Measurements from ENCODE around the gene CYP19A1. TPM values are rescaled to one million over a fixed set of nuclear protein-coding genes. Genes with fewer than 3 reads are reported as not detected.

CYP19A1 gene
- total RNA-seq, 1 donor from 2014 or later: not detected

DNA sequence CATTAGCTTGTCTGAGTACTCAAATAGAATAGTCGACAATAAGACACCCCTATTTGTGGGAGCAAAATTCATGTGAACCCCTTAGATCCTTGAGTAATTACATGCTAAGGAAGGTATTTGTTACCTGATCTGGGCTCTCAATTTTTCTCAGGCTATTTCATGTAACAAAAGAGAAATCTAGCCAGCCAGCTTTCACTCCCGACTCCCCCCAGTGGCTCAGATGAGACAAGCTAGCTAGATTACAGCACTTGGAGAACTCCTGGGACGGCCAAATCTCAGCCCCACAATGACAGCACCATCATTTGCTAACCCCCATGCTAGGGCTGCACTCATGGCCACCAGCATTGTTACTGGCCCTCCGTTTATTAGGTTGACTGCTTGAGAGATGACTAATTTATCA is 44.4 kb upstream of the CYP19A1 start:
- no peak for DNase-seq (ENCODE audit: low spot score in 2 of 2, unreplicated experiment in 2 of 2)
- H3K36me3 Mint-ChIP-seq: no peaks in the 10 kb centered on the region
- no peaks in the 10 kb centered on the region for H3K9me3 Mint-ChIP-seq
- no peaks in the 10 kb centered on the region for H3K4me1 Mint-ChIP-seq
- no peak overlapping the region for H3K4me3 Mint-ChIP-seq
- TF ChIP-seq, protein P1, sequence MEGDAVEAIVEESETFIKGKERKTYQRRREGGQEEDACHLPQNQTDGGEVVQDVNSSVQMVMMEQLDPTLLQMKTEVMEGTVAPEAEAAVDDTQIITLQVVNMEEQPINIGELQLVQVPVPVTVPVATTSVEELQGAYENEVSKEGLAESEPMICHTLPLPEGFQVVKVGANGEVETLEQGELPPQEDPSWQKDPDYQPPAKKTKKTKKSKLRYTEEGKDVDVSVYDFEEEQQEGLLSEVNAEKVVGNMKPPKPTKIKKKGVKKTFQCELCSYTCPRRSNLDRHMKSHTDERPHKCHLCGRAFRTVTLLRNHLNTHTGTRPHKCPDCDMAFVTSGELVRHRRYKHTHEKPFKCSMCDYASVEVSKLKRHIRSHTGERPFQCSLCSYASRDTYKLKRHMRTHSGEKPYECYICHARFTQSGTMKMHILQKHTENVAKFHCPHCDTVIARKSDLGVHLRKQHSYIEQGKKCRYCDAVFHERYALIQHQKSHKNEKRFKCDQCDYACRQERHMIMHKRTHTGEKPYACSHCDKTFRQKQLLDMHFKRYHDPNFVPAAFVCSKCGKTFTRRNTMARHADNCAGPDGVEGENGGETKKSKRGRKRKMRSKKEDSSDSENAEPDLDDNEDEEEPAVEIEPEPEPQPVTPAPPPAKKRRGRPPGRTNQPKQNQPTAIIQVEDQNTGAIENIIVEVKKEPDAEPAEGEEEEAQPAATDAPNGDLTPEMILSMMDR (IDR thresholded peaks at IDR 0.05; ENCODE audit: unreplicated experiment): peak; percentile 35
- H3K27me3 Mint-ChIP-seq (ENCODE audit: low read depth): peaks cover 1% of the 10 kb centered on the region
- H3K27ac Mint-ChIP-seq: no peak overlapping the region

DNA sequence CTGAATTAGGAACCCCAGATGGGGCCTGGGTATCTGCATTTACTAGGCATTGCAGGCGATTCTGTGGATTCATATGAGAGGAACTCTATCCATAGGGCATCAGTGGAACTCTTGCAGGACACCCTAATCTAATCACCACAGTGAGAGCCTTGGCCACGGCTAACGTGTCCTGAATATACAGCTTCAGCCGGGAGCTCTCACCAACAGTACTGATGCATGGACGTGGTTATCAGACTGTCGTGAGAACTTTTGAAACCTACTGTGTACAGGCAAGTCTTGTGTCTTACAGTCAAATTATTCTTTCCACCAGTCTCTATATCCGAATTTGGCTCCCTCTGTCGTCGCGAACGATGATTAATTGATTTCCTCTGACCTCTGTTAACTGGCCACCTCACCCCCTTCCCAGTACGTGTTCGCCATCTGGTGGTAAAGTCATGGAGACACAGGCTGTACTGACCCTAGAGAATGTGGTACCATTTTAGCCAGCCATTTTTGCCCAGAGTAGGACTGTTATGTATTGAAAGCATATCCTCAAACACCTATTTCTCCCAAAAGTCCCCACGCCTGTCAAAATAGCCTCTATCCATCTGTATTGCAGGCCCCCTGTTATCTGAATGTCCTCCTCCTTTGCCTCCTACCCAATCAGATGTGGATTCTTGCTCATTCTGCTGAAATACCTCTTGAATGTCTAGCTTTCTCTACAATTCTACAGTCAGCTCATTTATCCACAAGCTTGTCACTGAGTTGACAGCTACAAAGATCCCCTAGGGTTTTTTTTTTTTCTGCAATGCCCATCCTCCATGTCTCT is 42.8 kb upstream of the CYP19A1 start:
- H3K9me3 Mint-ChIP-seq: no peaks in the 10 kb centered on the region
- TF ChIP-seq, protein P1 (IDR thresholded peaks at IDR 0.05; ENCODE audit: unreplicated experiment): peak; percentile 60
- no peak overlapping the region for H3K27ac Mint-ChIP-seq
- no peak for DNase-seq (ENCODE audit: low spot score in 2 of 2, unreplicated experiment in 2 of 2)
- H3K36me3 Mint-ChIP-seq: no peaks in the 10 kb centered on the region
- H3K27me3 Mint-ChIP-seq (ENCODE audit: low read depth): peaks cover 1% of the 10 kb centered on the region
- no peaks in the 10 kb centered on the region for H3K4me1 Mint-ChIP-seq
- H3K4me3 Mint-ChIP-seq: no peak overlapping the region

DNA sequence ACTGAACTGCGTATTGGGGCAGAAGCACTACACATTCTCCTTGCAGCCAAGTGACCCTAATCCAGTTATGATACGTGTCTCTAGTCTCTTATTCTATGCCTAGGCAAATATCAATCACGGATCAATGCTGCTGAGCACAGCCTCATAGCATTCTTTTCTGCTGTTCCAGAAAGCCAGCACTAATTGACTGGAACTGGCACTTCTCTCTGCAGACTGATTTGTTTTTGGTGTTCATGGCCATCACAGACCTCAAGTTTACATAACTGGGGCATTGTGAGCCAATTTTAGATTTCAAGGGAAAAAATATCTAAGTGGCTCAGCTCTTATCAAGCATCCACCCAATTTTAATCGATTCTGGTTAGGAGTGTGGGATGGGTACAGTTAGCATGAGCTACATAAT is 41.0 kb upstream of the CYP19A1 start:
- Mint-ChIP-seq H3K9me3 (no peaks in the 10 kb centered on the region), H3K4me3 (no peak overlapping the region), H3K36me3 (no peaks in the 10 kb centered on the region), H3K27ac (no peak overlapping the region), H3K4me1 (peaks cover 4% of the 10 kb centered on the region), H3K27me3 (ENCODE audit: low read depth) (peaks cover 1% of the 10 kb centered on the region)
- TF ChIP-seq, protein P1 (IDR thresholded peaks at IDR 0.05; ENCODE audit: unreplicated experiment): no peak
- no peak for DNase-seq (ENCODE audit: low spot score in 2 of 2, unreplicated experiment in 2 of 2)

DNA sequence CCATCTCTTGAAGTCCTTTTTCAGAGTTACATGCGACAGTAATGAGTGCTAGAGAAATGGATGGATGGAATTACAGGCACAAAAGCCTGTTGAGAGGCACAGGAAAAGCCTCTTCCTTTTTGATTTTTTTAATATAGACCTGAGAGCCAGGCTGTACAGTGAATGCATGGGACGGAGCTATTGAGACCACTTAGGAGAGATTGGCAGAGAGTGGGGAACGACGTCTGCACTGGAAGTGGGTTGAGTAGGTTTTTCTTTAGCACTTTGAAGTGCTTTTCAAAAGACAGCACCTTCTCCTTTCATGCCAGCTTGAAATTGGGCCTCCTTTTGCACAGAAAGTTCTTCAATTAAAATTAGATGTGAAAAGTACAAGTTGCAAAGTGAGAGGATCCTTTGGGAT is 40.0 kb upstream of the CYP19A1 start:
- Mint-ChIP-seq H3K27ac (no peak overlapping the region), H3K27me3 (ENCODE audit: low read depth) (peaks cover 1% of the 10 kb centered on the region), H3K9me3 (no peaks in the 10 kb centered on the region), H3K4me1 (peaks cover 4% of the 10 kb centered on the region), H3K36me3 (no peaks in the 10 kb centered on the region), H3K4me3 (no peak overlapping the region)
- no peak for DNase-seq (ENCODE audit: low spot score in 2 of 2, unreplicated experiment in 2 of 2)
- TF ChIP-seq, protein P1 (IDR thresholded peaks at IDR 0.05; ENCODE audit: unreplicated experiment): no peak

DNA sequence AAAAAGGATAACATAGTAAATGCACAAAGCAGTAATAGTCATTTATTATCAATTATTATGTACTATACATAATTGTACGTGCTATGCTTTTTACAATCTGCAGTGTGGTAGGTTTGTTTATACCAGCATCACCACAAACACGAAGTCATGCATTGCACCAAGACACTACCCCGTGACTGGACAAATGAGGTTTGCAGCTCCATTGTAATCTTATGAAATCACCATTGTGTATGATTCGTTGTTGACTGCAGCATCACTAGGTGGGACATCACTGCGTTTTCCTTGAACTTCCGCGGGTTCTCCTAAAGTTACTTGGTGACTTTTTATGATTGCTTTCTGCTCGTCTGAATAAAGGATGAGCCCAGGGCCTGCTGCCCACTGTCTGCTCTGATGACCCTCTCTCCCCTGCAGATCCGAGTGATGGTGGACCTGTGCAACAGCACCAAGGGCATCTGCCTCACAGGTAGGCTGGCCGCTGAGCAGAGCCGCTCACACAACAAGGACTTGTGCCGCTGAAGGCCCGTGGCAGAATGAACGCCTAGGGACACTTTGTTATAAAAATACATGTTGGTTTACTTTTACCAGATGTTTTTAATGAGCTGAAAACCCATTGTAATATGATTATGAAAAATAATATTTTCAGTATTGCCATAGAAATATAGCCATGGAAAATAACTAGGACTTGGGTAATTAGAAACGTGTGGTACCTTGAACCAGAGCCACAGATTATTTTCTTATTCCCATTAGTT is 38.8 kb upstream of the CYP19A1 start:
- H3K36me3 Mint-ChIP-seq: no peaks in the 10 kb centered on the region
- H3K4me3 Mint-ChIP-seq: no peak overlapping the region
- peaks cover 4% of the 10 kb centered on the region for H3K4me1 Mint-ChIP-seq
- H3K9me3 Mint-ChIP-seq: no peaks in the 10 kb centered on the region
- H3K27ac Mint-ChIP-seq: no peak overlapping the region
- TF ChIP-seq, protein P1 (IDR thresholded peaks at IDR 0.05; ENCODE audit: unreplicated experiment): no peak
- peaks cover 1% of the 10 kb centered on the region for H3K27me3 Mint-ChIP-seq (ENCODE audit: low read depth)
- no peak for DNase-seq (ENCODE audit: low spot score in 2 of 2, unreplicated experiment in 2 of 2)

All from mesothelial cell of epicardium (in vitro differentiated cells).